ENCODE data around the gene VWA5B2.

Gene VWA5B2

DNA sequence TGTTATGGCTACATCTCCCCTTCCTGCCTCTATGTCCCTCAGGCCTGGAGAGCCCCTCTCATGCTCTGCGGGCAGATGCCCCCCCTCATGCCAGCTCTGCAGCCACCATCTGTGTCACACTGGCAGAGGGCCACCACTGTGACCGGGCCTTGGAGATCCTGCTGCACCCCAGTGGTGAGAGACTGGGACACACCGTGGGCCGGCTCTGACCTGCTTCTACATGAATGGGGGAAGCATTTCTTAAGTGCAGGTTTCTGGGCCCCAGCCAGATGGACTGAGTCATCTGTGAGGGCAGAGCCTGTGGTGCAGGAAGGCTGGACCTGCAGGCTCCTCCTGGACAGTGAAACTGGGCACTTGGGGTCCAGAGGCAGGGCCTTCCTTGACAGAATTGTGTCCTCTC is 4.8 kb downstream of the VWA5B2 start:
- Mint-ChIP-seq H3K27ac (no peak overlapping the region), H3K27me3 (peaks cover 15% of the 10 kb centered on the region), H3K36me3 (no peaks in the 10 kb centered on the region), H3K9me3 (ENCODE audit: low read depth) (no peaks in the 10 kb centered on the region), H3K4me3 (no peak overlapping the region), H3K4me1 (ENCODE audit: low read depth) (peaks cover 7% of the 10 kb centered on the region)

DNA sequence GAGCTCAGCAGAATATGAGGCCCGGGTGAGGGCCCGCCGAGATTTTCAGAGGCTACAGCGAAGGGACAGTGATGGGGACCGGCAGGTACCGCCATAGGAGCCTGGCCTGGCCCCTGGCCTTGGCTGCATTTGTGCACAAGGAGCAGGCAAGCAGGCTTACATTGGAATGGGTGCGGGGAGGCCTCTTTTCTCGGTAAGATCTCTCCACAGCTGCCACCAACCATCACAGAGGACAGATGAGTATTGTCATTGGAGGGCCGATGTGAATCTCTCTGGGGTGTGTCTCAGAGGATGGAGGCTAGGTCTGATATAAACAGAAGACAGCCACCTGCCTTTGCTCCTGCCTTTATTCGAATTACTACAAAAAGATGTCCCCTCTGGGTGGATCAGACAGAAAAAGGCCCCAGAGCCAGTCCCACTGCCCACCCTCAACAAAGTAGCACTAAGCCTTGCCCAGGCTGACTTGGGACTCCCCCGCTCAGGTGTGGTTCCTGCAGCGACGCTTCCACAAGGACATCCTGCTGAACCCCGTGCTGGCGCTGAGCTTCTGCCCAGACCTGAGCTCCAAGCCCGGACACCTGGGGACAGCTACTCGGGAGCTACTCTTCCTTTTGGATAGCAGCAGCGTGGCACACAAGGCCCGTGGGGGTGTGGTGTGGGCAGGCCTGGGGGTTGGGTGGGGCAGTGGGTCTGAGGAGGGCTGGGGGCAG is 5.4 kb downstream of the VWA5B2 start:
- peaks cover 15% of the 10 kb centered on the region for H3K27me3 Mint-ChIP-seq
- no peaks in the 10 kb centered on the region for H3K36me3 Mint-ChIP-seq
- no peak overlapping the region for H3K27ac Mint-ChIP-seq
- no peaks in the 10 kb centered on the region for H3K9me3 Mint-ChIP-seq (ENCODE audit: low read depth)
- peaks cover 7% of the 10 kb centered on the region for H3K4me1 Mint-ChIP-seq (ENCODE audit: low read depth)
- H3K4me3 Mint-ChIP-seq = no peak overlapping the region

DNA sequence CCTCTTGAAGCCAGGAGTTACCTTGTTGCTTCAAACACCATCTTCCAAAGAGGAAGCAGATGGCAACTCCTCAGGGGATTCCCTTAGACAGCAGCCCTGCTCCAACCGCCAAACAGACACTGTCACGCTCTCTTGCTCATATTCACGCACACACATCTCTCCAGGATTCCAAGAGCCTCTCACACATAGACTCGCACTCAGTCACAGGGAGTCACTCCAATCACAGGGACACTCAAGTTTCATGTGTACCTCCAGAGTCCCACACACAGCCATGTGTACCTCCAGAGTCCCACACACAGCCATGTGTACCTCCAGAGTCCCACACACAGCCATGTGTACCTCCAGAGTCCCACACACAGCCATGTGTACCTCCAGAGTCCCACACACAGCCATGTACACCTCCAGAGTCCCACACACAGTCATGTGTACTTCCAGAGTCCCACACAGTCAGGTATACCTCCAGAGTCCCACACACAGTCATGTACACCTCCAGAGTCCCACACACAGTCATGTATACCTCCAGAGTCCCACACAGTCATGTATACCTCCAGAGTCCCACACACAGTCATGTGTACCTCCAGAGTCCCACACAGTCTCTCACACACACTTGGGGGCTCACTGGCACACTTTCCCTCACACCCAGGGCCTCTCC is 6.1 kb downstream of the VWA5B2 start:
- Mint-ChIP-seq H3K9me3 (ENCODE audit: low read depth) (no peaks in the 10 kb centered on the region), H3K27ac (no peak overlapping the region), H3K4me3 (no peak overlapping the region), H3K27me3 (peaks cover 15% of the 10 kb centered on the region), H3K36me3 (no peaks in the 10 kb centered on the region), H3K4me1 (ENCODE audit: low read depth) (peaks cover 7% of the 10 kb centered on the region)

DNA sequence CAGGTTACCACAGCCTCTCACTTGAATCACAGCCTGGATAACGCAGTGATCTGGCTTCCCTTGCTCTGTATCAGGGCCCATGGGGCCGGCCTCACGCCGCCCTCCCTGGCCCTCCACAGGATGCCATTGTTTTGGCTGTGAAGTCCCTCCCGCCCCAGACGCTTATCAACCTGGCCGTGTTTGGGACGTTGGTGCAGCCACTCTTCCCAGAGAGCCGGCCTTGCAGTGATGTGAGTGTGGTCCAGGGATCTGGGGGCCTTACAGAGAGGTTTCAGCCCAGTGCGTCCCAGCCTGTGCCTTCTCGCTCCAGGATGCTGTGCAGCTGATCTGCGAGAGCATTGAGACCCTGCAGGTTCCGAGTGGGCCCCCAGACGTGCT is 6.6 kb downstream of the VWA5B2 start:
- Mint-ChIP-seq H3K4me1 (ENCODE audit: low read depth) (peaks cover 5% of the 10 kb centered on the region), H3K27ac (no peak overlapping the region), H3K27me3 (peaks cover 13% of the 10 kb centered on the region), H3K9me3 (ENCODE audit: low read depth) (no peaks in the 10 kb centered on the region), H3K4me3 (no peak overlapping the region), H3K36me3 (no peaks in the 10 kb centered on the region)

DNA sequence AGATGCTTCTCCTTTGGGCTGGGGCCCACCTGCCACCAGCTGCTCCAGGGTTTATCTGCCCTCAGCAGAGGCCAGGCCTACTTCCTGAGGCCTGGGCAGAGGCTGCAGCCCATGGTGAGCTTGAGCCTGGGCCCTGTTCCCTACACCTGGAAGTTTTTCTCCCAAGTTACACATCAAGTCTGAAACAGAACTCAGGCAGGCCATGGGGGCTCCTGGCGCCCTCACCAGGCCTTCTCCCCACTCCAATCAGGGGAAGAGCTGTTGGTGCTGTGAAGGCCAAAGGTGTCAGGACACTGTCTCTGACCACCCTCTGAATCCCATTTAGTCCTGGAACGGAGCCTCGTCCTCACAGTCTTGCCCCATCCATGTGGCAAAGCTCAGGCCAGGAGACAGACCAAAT is 7.3 kb downstream of the VWA5B2 start:
- Mint-ChIP-seq H3K4me1 (ENCODE audit: low read depth) (no peaks in the 10 kb centered on the region), H3K36me3 (no peaks in the 10 kb centered on the region), H3K9me3 (ENCODE audit: low read depth) (no peaks in the 10 kb centered on the region), H3K27ac (no peak overlapping the region), H3K27me3 (peaks cover 7% of the 10 kb centered on the region), H3K4me3 (no peak overlapping the region)

DNA sequence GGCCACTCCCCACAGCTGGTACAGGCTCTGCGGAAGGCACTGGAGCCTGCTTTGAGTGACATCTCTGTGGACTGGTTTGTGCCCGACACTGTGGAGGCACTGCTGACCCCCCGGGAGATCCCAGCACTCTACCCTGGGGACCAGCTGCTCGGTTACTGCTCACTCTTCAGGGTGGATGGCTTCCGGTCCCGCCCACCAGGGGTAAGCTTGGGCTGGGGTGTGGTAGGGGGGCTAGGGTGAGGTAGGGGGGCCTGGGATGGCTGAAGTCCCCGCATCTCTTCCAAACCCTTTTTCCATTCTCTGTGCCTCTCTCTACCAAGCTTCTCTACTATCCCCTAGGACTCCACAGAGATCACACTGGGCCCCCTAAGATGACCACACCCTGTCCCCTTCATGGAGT is 7.8 kb downstream of the VWA5B2 start:
- Mint-ChIP-seq H3K9me3 (ENCODE audit: low read depth) (no peaks in the 10 kb centered on the region), H3K4me1 (ENCODE audit: low read depth) (no peaks in the 10 kb centered on the region), H3K4me3 (no peak overlapping the region), H3K27ac (no peak overlapping the region), H3K27me3 (peaks cover 5% of the 10 kb centered on the region), H3K36me3 (no peaks in the 10 kb centered on the region)

DNA sequence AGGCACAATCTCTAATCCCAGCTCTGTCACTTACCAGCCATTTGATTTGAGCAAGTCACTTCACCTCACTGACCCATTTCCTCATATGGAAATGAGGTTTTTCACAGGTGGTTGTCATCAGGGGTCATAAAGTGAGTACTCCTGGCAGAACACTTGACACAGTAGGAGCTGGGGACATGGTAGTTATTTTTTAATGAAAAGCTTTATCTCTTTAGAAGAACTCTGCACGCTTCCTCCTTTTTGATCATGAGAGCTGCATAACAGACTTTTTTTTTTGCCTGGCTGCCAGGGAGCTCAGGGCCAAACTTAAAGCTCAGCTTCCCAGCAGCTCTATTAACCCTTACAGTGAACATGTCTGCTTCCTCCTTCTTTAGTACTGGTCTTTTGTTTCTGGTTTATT is 8.4 kb downstream of the VWA5B2 start:
- no peak overlapping the region for H3K27ac Mint-ChIP-seq
- no peaks in the 10 kb centered on the region for H3K36me3 Mint-ChIP-seq
- no peaks in the 10 kb centered on the region for H3K9me3 Mint-ChIP-seq (ENCODE audit: low read depth)
- no peaks in the 10 kb centered on the region for H3K4me1 Mint-ChIP-seq (ENCODE audit: low read depth)
- peaks cover 2% of the 10 kb centered on the region for H3K27me3 Mint-ChIP-seq
- no peak overlapping the region for H3K4me3 Mint-ChIP-seq

DNA sequence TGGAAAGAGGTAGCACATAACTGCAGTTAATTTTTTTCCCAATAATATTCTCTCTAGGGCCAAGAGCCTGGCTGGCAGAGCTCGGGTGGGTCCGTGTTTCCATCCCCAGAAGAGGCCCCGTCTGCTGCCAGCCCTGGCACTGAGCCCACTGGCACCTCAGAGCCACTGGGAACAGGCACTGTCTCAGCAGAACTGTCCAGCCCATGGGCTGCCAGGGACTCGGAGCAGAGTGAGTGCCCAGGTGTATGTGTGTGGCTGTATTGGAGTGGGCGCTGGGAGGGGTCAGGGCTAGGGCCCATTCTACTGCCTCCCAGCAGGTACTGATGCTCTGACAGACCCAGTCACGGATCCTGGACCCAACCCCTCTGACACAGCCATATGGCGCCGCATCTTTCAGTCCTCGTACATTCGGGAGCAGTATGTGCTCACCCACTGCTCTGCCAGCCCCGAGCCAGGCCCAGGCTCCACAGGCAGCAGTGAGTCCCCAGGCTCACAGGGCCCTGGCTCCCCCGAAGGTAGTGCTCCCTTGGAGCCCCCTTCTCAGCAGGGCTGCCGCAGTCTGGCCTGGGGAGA is 8.9 kb downstream of the VWA5B2 start:
- Mint-ChIP-seq H3K27me3 (no peaks in the 10 kb centered on the region), H3K4me1 (ENCODE audit: low read depth) (no peaks in the 10 kb centered on the region), H3K27ac (no peak overlapping the region), H3K36me3 (no peaks in the 10 kb centered on the region), H3K9me3 (ENCODE audit: low read depth) (no peaks in the 10 kb centered on the region), H3K4me3 (no peak overlapping the region)

DNA sequence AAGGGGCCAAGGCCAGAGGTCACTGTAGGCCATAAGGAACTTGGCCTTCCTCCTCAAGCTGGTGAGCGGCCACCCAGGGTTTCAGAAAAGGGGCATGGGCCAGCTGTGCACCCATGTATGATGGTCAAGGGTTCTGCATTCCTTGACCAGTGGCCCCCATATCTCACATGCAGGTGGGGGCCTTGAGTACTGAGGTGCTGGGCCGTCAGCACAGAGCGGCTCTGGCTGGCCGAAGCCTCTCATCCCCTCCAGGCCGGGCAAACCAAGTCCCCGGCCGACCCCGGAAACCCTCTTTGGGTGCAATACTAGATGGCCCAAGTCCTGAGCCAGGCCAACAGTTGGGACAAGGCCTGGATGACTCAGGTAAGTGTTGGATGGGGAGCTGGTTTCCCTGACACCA is 9.8 kb downstream of the VWA5B2 start:
- no peaks in the 10 kb centered on the region for H3K9me3 Mint-ChIP-seq (ENCODE audit: low read depth)
- H3K4me1 Mint-ChIP-seq (ENCODE audit: low read depth) = no peaks in the 10 kb centered on the region
- no peak overlapping the region for H3K4me3 Mint-ChIP-seq
- no peaks in the 10 kb centered on the region for H3K27me3 Mint-ChIP-seq
- no peak overlapping the region for H3K27ac Mint-ChIP-seq
- H3K36me3 Mint-ChIP-seq = no peaks in the 10 kb centered on the region

DNA sequence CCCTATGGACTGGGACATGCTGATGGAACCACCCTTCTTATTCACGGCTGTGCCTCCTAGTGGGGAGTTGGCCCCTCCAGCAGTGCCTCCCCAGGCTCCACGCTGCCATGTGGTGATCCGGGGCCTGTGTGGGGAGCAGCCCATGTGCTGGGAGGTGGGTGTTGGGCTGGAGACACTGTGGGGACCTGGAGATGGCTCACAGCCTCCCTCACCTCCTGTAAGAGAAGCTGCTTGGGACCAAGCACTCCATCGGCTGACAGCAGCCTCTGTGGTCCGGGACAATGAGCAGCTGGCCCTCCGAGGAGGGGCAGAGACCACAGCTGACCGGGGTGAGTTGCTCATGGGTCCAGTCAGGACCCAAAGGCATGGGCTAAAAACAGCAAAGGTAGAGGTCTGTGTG is 10.3 kb downstream of the VWA5B2 start:
- H3K27me3 Mint-ChIP-seq = no peaks in the 10 kb centered on the region
- no peak overlapping the region for H3K4me3 Mint-ChIP-seq
- H3K4me1 Mint-ChIP-seq (ENCODE audit: low read depth) = no peaks in the 10 kb centered on the region
- no peak overlapping the region for H3K27ac Mint-ChIP-seq
- H3K9me3 Mint-ChIP-seq (ENCODE audit: low read depth) = no peaks in the 10 kb centered on the region
- H3K36me3 Mint-ChIP-seq = peaks cover under 1% of the 10 kb centered on the region

DNA sequence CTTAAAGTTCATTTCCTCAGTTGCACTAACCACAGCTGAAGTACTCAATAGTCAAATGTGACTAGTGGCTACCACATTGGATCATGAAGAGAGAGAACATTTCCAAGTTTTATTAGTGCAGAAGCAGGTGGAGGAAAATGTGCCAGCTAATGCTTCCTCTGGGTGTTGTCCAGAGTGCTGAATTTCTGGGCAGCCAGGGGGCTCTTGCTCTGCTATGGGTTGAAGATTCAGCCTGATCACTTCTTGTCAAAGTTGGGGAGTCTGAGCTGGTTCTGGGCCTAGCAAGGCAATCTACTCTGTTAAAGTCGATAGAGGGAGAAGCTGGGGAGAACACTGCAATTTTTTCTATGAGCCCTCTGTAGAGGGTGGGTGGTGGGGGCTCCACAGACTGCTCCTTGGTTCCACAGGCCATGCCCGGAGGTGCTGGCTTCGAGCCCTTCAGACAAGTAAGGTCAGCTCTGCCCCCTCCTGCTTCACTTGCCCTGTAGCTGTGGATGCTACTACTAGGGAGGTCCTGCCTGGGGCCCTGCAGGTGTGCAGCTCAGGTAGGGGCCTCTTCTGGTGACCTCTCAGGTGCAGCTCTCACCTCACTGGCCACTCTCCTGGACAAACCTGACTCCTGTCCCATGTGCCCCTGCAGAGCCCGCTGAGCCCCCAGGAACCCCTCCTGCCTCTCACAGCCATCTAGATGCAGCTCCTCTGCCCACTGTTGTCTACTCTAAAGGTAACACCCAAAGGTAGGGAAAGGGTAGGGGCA is 11.2 kb downstream of the VWA5B2 start:
- no peaks in the 10 kb centered on the region for H3K9me3 Mint-ChIP-seq (ENCODE audit: low read depth)
- H3K27ac Mint-ChIP-seq = no peak overlapping the region
- H3K27me3 Mint-ChIP-seq = no peaks in the 10 kb centered on the region
- H3K4me3 Mint-ChIP-seq = no peak overlapping the region
- peaks cover 4% of the 10 kb centered on the region for H3K4me1 Mint-ChIP-seq (ENCODE audit: low read depth)
- peaks cover 3% of the 10 kb centered on the region for H3K36me3 Mint-ChIP-seq

DNA sequence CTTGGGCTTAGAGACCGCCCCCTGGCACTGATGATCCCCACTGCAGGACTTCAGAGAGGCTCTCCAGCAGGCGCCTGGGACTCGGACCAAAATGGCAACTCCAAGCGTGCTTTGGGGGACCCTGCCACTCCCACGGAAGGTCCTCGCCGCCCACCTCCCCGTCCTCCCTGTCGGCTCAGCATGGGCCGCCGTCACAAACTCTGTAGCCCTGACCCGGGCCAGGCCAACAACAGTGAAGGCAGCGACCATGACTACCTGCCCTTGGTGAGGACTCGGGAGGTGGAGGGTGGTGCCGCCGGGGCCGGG is 11.7 kb downstream of the VWA5B2 start:
- H3K36me3 Mint-ChIP-seq = peaks cover 3% of the 10 kb centered on the region
- no peaks in the 10 kb centered on the region for H3K9me3 Mint-ChIP-seq (ENCODE audit: low read depth)
- H3K27me3 Mint-ChIP-seq = no peaks in the 10 kb centered on the region
- H3K4me1 Mint-ChIP-seq (ENCODE audit: low read depth) = peaks cover 5% of the 10 kb centered on the region
- no peak overlapping the region for H3K4me3 Mint-ChIP-seq
- H3K27ac Mint-ChIP-seq = no peak overlapping the region

DNA sequence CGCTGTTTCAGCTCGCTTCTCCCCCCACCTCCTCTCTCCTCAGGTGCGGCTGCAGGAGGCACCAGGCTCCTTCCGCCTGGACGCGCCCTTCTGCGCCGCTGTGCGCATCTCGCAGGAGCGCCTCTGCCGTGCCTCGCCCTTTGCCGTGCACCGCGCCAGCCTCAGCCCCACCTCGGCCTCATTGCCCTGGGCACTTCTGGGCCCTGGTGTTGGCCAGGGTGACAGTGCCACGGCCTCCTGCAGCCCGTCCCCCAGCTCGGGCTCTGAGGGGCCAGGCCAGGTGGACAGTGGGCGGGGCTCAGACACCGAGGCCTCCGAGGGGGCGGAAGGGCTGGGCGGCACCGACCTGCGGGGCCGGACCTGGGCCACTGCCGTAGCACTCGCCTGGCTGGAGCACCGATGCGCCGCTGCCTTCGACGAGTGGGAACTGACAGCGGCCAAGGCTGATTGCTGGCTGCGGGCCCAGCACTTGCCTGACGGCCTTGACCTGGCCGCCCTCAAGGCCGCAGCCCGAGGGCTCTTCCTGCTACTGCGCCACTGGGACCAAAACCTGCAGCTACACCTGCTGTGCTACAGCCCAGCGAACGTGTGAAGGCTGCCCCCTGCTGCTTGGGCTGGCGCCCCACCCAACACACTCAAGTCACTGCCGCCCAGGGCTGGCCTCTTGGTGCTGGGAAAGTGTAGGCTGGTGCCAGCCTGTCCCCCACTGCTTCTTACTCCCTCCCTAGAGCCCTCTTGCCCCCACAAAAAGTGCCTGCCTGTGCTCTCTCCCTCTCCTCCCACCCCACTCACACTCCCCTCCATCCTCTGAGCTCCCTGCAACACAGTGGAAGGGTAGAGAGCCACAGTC is 12.3 kb downstream of the VWA5B2 start:
- H3K9me3 Mint-ChIP-seq (ENCODE audit: low read depth) = no peaks in the 10 kb centered on the region
- no peak overlapping the region for H3K27ac Mint-ChIP-seq
- peaks cover 5% of the 10 kb centered on the region for H3K4me1 Mint-ChIP-seq (ENCODE audit: low read depth)
- peaks cover 3% of the 10 kb centered on the region for H3K36me3 Mint-ChIP-seq
- no peak overlapping the region for H3K4me3 Mint-ChIP-seq
- no peaks in the 10 kb centered on the region for H3K27me3 Mint-ChIP-seq

DNA sequence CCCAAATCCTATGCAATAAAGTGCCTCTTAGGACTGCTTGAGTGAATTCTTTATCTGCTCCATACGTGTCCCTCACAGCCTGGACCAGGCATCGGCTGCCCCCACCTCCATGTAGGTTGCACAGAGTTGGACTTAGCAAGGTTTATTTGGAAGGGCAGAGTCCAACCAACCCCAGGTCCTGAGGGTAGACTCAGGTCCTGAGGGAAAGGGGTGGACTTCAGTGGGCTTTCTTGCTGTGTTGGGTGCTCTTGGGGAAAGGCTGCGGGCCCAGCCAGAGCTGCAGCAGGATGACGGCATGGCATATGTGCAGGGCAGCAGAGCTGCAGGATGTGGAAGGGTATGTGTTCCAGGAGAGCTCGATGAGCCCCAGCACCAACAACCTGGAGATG is 12.9 kb downstream of the VWA5B2 start:
- Mint-ChIP-seq H3K9me3 (ENCODE audit: low read depth) (no peaks in the 10 kb centered on the region), H3K27me3 (no peaks in the 10 kb centered on the region), H3K4me1 (ENCODE audit: low read depth) (peaks cover 5% of the 10 kb centered on the region), H3K36me3 (peaks cover 3% of the 10 kb centered on the region), H3K4me3 (no peak overlapping the region), H3K27ac (no peak overlapping the region)
